ENCODE results near the gene ADGRB2.

- TF ChIP-seq CTCF (IDR thresholded peaks at IDR 0.05; ENCODE audit: borderline replicate concordance, extremely low read depth, low read length, poor library complexity, severe bottlenecking) (no peak), EZH2 (IDR thresholded peaks at IDR 0.05; ENCODE audit: borderline replicate concordance, low read depth, low read length, severe bottlenecking) (no peak)
Measured at GRCh38 chr1:31771891-31772668, 7.9 kb upstream of the ADGRB2 start.

Measured in DND-41 (cell line).